ENCODE data around the gene ZBTB16.

Gene ZBTB16

DNA sequence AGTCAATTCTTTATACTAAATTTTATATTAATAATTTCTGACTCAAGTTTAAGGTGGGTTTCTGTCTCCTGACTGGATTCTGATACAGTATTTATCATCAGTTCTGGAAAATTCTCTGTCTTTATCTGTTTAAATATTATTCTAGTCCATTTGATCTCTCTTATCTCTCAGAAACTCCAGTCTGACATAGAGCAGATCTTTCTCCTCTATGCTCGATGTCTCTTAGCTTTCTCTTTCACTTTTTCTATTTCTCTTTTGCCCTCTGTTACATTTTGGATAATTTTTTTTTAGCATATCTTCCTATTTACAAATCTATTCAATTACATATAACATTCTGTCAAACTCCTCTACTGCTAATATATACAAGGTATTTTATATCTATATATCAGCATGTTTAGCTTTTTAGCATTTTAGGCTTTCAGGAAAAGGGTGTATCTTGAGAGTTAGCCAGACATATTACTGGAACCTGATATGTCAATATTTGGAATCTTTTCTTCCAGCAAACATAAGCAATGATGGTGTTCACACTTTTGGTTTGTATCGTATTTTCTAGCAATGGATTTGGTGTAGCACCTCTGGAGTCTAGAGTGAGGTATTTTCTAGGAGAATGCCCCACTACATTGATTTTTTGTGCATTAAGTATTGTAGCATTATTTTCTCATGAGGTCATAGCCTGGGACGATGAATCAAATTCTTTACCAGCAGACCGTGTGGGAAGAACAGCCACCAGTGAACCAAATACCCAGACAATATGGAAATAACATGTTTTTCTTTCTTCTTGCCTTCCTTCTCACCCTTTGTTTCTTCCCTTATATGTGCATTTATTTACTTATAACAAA is 232.6 kb downstream of the ZBTB16 start:
- no peak for DNase-seq

DNA sequence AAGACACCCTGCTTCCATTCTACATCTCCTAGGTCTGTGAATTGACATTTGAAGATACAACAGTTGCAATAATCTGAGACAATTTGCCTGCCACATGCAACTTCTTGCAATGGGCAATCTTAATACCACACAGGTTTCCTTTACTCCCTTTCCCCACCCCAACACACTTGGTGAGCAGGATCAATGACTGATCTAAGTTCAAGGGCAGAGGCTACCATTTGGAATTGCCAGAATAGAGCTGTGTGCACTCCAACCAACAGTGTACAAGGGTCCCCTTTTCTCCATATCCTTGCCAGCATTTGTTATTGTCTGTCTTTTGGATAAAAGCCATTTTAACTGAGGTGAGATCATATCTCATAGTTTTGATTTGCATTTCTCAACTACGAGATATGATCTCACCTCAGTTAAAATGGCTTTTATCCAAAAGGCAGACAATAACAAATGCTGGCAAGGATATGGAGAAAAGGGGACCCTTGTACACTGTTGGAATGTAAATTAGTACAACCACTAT is 233.7 kb downstream of the ZBTB16 start:
- no peak for DNase-seq

DNA sequence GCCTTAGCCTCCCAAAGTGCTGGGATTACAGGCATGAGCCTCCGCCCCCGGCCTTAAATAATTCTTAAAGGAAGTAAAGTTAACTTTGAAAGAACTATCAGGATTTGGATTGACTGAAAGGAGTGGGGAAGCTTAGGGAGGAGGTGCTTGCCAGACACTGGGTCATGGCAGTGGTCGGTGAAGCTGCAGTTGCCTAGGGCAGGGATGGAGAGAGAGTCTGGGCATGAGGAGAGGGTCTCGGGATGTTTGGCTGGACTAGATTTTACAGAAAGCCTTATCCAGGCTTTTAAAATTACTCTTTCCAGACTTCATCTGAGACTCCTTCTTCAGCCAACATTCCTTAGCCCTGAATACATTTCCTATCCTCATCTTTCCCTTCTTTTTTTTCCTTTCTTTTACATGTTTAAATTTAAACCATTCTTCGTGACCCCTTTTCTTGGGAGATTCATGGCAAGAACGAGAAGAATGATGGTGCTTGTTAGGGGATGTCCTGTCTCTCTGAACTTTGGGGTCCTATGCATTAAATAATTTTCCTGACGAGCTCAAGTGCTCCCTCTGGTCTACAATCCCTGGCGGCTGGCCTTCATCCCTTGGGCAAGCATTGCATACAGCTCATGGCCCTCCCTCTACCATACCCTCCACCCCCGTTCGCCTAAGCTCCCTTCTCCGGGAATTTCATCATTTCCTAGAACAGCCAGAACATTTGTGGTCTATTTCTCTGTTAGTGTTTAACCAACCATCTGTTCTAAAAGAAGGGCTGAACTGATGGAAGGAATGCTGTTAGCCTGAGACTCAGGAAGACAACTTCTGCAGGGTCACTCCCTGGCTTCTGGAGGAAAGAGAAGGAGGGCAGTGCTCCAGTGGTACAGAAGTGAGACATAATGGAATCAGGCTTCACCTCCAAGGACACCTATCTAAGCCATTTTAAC is 236.4 kb downstream of the ZBTB16 start, which contains the start of gene NNMT:
TSS of gene NNMT (plus strand) at position 724 of the 929 bp plus-strand sequence. CDS start at position 882, 158 bp downstream.
- no peak for DNase-seq

DNA sequence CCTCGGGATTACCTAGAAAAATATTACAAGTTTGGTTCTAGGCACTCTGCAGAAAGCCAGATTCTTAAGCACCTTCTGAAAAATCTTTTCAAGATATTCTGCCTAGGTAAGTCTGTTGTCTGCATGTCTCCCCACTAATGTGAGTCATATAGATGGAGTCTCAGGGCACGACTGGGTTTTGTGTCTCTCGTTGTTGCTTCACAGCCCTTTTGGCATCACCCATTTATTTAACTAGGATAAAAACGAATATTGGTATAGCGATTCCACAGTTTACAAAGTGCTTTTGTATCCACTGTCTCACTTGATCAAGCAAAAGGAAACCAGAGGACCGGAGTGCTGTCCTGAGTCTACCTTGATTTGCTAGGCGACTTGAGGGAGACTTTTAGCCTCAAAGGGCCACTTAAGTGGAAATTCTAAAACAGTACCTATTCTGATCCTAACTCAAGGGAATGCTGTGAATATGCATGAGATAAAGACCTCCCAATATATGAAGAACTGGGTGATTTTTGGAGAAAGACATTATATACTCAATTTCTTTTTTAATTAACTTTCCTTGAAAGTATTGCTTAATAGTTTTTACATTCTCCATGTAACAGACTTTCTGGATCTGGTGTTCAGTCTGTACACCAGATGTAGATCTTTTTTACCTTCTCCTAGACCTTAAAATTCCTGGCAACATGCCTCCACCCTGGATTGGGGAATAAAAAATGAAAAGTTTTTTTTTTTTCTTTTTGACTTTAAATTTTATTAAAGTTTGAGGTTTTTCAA is 237.3 kb downstream of the ZBTB16 start:
- DNase-seq = no peak

DNA sequence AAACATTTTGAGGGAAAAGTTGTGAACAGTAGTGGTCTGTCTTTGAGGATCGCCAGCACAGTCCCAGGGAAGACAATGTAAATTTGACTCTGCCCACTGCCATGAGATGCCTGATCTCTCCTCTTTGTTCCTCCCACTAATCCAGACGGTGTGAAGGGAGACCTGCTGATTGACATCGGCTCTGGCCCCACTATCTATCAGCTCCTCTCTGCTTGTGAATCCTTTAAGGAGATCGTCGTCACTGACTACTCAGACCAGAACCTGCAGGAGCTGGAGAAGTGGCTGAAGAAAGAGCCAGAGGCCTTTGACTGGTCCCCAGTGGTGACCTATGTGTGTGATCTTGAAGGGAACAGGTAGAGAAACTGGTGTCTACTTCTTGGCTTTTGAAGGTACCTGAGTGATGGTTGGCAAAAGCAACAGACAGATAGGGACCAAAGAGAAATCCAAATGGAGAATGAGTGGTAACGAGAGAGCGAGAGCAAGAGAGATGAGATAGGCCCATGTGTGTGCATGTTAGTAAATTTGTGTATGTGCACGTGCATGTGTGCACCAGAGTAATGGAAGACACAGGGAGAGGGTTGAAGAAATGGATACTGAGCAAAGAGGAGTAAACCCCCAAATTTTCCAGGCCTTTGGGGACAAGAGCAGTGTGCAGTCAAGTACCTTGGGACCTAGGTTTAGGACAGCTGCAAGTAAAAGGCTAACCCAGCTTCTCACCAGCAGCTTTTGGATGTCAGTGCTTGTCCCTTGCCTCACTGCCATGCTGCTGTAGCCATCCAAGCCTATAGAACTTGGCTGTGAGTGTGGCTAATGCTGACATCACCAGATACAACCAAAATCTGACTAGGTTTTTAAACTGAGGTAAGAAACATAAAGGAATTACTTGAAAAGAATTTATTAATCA is 238.5 kb downstream of the ZBTB16 start:
- no peak for DNase-seq

DNA sequence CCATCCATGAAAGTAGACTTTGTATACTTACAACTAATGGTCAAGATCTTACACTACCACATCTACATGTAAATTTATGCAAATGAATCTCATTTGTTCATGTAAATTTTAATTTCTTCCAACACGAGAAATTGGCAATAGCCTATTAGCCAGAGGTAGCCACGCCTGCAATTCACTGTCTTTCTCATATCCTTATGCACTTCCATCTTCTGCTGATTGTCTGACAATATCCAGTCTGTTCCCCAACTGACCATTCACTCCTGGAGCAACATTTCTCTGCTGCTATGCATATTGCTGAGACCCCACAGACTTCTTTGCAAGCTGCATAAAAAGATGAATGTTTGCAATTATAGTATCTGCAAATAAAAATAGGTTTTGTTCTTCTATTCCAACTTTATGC is 239.2 kb downstream of the ZBTB16 start:
- DNase-seq = no peak

Measured in NCI-H2107 (cell line).